Ishikawa (cell line): Measurements from ENCODE around the gene EYA4.

ENCODE experiments used
- CEBPB ChIP-seq: IDR thresholded peaks from 2 replicates; pipeline ENCODE4 v1.6.1; 2012
- CREB1 ChIP-seq: IDR thresholded peaks from 2 replicates; pipeline ENCODE4 v1.6.1; 2012; ENCODE audit warnings: low read depth
- EGR1 ChIP-seq: IDR thresholded peaks from 2 replicates; pipeline ENCODE4 v1.6.1; 2012
- EP300 ChIP-seq: IDR thresholded peaks from 2 replicates; pipeline ENCODE4 v1.6.1; 2012; ENCODE audit warnings: borderline replicate concordance
- FOXM1 ChIP-seq: IDR thresholded peaks from 2 replicates; pipeline ENCODE4 v1.6.1; 2012; ENCODE audit warnings: low read depth, borderline replicate concordance
- MAX ChIP-seq: IDR thresholded peaks from 2 replicates; pipeline ENCODE4 v1.6.1; 2012
- NFIC ChIP-seq: IDR thresholded peaks from 2 replicates; pipeline ENCODE4 v1.6.1; 2012
- RAD21 ChIP-seq: IDR thresholded peaks from 2 replicates; pipeline ENCODE4 v1.6.1; 2012; ENCODE audit warnings: low read depth
- TAF1 ChIP-seq: IDR thresholded peaks from 2 replicates; pipeline ENCODE4 v1.6.1; 2012; ENCODE audit warnings: low read depth, mild to moderate bottlenecking
- TCF12 ChIP-seq: IDR thresholded peaks from 2 replicates; pipeline ENCODE4 v1.6.1; 2012; ENCODE audit warnings: low read depth
- TEAD4 ChIP-seq: IDR thresholded peaks from 2 replicates; pipeline ENCODE4 v1.6.1; 2012
- YY1 ChIP-seq: IDR thresholded peaks from 2 replicates; pipeline ENCODE4 v1.6.1; 2012; ENCODE audit warnings: low read depth
- ZBTB7A ChIP-seq: IDR thresholded peaks from 2 replicates; pipeline ENCODE4 v1.6.1; 2012; ENCODE audit warnings: low read depth
- TF ChIP-seq, protein P1 (sequence below): IDR thresholded peaks from 2 replicates; pipeline ENCODE4 v1.6.1; 2012
- TF ChIP-seq, protein P2 (sequence below): IDR thresholded peaks from 2 replicates; pipeline ENCODE4 v1.6.1; 2012; ENCODE audit warnings: low read depth, mild to moderate bottlenecking

Gene EYA4, protein sequence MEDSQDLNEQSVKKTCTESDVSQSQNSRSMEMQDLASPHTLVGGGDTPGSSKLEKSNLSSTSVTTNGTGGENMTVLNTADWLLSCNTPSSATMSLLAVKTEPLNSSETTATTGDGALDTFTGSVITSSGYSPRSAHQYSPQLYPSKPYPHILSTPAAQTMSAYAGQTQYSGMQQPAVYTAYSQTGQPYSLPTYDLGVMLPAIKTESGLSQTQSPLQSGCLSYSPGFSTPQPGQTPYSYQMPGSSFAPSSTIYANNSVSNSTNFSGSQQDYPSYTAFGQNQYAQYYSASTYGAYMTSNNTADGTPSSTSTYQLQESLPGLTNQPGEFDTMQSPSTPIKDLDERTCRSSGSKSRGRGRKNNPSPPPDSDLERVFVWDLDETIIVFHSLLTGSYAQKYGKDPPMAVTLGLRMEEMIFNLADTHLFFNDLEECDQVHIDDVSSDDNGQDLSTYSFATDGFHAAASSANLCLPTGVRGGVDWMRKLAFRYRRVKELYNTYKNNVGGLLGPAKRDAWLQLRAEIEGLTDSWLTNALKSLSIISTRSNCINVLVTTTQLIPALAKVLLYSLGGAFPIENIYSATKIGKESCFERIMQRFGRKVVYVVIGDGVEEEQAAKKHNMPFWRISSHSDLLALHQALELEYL

DNA sequence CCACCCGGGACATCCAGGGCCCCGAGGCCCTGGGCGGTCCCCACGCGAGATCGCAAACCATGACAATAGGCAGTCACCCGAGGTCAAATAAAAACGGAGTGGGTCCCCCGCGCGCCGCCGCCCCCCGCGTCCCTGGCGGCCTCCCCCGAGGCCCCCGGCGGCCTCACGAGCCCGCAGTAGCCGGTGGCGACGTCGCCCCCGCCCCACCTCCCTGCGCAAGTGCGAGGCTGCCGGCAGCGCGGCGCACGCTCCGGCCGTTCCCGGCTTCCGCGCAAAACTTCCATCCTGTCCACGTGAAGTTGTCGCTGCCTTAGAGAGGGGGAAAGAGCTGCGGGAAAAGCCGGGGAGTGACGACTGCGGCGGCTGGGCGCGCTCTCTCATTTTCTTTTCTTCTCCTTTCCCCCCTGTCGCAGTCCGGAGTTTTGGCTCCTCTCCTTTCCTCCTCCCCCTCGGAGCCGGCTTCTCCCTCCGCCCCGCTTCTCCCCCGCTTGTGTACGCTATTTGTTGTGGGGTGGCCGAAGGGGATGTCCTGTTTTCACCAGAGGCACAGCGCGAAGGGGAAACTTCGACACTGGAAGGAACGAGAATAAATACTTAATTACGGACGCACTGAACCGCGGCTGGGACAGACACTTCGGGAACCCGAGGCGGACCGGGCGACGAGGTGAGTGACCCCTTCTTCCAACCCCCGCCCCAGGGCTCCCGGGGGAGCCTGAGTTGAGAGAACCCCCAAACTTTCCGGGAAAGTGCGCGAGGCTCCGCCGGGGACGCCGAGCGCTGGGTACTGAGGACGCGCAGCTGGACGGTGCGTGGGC lies at the start of gene EYA4:
Gene EYA4, plus strand, starts transcription at position 272 of the 815 bp plus-strand sequence. CDS start 33,424 bp downstream, outside the sequence.
- TF ChIP-seq ZBTB7A (peak; percentile 19; the same call in 1 of the 2 replicates), TAF1 (peak; percentile 67), YY1 (no peak), TCF12 (no peak), FOXM1 (no peak), CREB1 (no peak), NFIC (0 out of 2 replicates have a peak, but pooled peaks have one; percentile 21), RAD21 (no peak), TEAD4 (peak; percentile 5; the same call in 1 of the 2 replicates), CEBPB (no peak), EP300 (peak; percentile 9; the same call in 1 of the 2 replicates), MAX (peak; percentile 79), EGR1 (peak; percentile 7; the same call in 1 of the 2 replicates)
- TF ChIP-seq, protein P1, sequence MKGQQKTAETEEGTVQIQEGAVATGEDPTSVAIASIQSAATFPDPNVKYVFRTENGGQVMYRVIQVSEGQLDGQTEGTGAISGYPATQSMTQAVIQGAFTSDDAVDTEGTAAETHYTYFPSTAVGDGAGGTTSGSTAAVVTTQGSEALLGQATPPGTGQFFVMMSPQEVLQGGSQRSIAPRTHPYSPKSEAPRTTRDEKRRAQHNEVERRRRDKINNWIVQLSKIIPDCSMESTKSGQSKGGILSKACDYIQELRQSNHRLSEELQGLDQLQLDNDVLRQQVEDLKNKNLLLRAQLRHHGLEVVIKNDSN: no peak
- TF ChIP-seq, protein P2, sequence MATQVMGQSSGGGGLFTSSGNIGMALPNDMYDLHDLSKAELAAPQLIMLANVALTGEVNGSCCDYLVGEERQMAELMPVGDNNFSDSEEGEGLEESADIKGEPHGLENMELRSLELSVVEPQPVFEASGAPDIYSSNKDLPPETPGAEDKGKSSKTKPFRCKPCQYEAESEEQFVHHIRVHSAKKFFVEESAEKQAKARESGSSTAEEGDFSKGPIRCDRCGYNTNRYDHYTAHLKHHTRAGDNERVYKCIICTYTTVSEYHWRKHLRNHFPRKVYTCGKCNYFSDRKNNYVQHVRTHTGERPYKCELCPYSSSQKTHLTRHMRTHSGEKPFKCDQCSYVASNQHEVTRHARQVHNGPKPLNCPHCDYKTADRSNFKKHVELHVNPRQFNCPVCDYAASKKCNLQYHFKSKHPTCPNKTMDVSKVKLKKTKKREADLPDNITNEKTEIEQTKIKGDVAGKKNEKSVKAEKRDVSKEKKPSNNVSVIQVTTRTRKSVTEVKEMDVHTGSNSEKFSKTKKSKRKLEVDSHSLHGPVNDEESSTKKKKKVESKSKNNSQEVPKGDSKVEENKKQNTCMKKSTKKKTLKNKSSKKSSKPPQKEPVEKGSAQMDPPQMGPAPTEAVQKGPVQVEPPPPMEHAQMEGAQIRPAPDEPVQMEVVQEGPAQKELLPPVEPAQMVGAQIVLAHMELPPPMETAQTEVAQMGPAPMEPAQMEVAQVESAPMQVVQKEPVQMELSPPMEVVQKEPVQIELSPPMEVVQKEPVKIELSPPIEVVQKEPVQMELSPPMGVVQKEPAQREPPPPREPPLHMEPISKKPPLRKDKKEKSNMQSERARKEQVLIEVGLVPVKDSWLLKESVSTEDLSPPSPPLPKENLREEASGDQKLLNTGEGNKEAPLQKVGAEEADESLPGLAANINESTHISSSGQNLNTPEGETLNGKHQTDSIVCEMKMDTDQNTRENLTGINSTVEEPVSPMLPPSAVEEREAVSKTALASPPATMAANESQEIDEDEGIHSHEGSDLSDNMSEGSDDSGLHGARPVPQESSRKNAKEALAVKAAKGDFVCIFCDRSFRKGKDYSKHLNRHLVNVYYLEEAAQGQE: no peak

DNA sequence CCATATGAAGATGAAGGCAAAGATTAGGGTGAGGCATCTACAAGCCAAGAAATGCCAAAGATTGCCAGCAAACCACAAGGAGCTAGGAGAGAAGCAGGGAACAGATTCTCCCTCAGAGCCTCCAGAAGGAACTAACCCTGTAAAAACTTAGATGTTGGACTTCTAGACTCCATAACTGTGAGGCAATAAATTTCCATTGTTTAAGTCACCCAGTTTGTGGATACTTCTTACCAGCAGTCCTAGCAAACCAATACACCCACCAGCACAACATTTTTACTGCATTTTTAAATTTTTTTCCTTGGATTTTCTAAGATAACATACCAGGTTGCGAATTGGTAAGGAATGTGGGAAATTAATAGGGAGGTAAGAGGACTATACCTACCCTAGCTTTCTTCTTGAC lies 47.8 kb upstream of the EYA4 start:
- TF ChIP-seq CEBPB (no peak), TCF12 (no peak), ZBTB7A (no peak), EGR1 (no peak), TEAD4 (no peak), FOXM1 (no peak), RAD21 (no peak), YY1 (no peak), TAF1 (no peak), EP300 (no peak), CREB1 (no peak), MAX (no peak), NFIC (no peak)
- TF ChIP-seq, protein P1: no peak
- TF ChIP-seq, protein P2: no peak

GRCh38 chr6:133198725-133199124 lies 42.4 kb upstream of the EYA4 start:
- TF ChIP-seq ZBTB7A: no peak
- no peak for TF ChIP-seq TAF1
- TF ChIP-seq CREB1: no peak
- no peak for TF ChIP-seq FOXM1
- TF ChIP-seq YY1: no peak
- no peak for TF ChIP-seq EGR1
- TF ChIP-seq EP300: no peak
- no peak for TF ChIP-seq TCF12
- TF ChIP-seq, protein P2: no peak
- TF ChIP-seq CEBPB: no peak
- TF ChIP-seq RAD21: no peak
